Neutrophil (primary cell): ENCODE data around the gene KRT36.

ENCODE experiments used
- H3K27ac ChIP-seq: fragments of 200-600 bp; sonication (generic); 2 replicates; pipeline ENCODE4 v1.5.1; 2016; ENCODE audit warnings: mild to moderate bottlenecking, moderate library complexity
- H3K27me3 ChIP-seq: fragments of 200-600 bp; sonication (generic); 2 replicates; pipeline ENCODE4 v1.6.0; 2016; ENCODE audit warnings: mild to moderate bottlenecking
- H3K36me3 ChIP-seq: fragments of 200-600 bp; sonication (generic); 2 replicates; pipeline ENCODE4 v1.5.1; 2017
- H3K4me1 ChIP-seq, 2 experiments: fragments of 200-600 bp in 1 of 2; sonication (generic) in 1 of 2; 1 replicate in 1 of 2; 2 replicates in 1 of 2; pipeline versions ENCODE4 v1.5.1 to v1.6.1; 2013 to 2016; ENCODE audit warnings: low read depth in 1 of 2, low read length in 1 of 2, mild to moderate bottlenecking in 1 of 2, moderate library complexity in 1 of 2; ENCODE audit not compliant: control insufficient read depth in 1 of 2, insufficient read depth in 1 of 2
- H3K4me3 ChIP-seq, 2 experiments: fragments of 200-600 bp in 1 of 2; sonication (generic) in 1 of 2; 1 replicate in 1 of 2; 2 replicates in 1 of 2; pipeline ENCODE4 v1.5.1; 2013 to 2016; ENCODE audit warnings: low read depth in 1 of 2, low read length in 1 of 2, mild to moderate bottlenecking in 1 of 2, moderate library complexity in 1 of 2
- H3K9me3 ChIP-seq: fragments of 200-600 bp; sonication (generic); 2 replicates; pipeline ENCODE4 v1.5.1; 2016
- TF ChIP-seq, protein P1 (sequence below): fragments of 200-600 bp; sonication (generic); IDR thresholded peaks from 2 replicates; pipeline ENCODE4 v1.5.1; 2016; ENCODE audit warnings: antibody characterized with exemption

The KRT36 gene

GRCh38 chr17:41449008-41449407, 40.7 kb downstream of the KRT36 start:
- TF ChIP-seq, protein P1, sequence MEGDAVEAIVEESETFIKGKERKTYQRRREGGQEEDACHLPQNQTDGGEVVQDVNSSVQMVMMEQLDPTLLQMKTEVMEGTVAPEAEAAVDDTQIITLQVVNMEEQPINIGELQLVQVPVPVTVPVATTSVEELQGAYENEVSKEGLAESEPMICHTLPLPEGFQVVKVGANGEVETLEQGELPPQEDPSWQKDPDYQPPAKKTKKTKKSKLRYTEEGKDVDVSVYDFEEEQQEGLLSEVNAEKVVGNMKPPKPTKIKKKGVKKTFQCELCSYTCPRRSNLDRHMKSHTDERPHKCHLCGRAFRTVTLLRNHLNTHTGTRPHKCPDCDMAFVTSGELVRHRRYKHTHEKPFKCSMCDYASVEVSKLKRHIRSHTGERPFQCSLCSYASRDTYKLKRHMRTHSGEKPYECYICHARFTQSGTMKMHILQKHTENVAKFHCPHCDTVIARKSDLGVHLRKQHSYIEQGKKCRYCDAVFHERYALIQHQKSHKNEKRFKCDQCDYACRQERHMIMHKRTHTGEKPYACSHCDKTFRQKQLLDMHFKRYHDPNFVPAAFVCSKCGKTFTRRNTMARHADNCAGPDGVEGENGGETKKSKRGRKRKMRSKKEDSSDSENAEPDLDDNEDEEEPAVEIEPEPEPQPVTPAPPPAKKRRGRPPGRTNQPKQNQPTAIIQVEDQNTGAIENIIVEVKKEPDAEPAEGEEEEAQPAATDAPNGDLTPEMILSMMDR: no peak
- no peaks in the 10 kb centered on the region for H3K36me3 ChIP-seq
- peaks cover 0 to 6% of the 10 kb centered on the region in 2 experiments for H3K4me1 ChIP-seq
- no peak overlapping the region for H3K4me3 ChIP-seq
- H3K9me3 ChIP-seq: no peaks in the 10 kb centered on the region
- peaks cover 26% of the 10 kb centered on the region for H3K27me3 ChIP-seq
- H3K27ac ChIP-seq: no peak overlapping the region

- Histone ChIP-seq H3K4me3 (no peak overlapping the region), H3K4me1 (peaks cover 0 to 6% of the 10 kb centered on the region in 2 experiments), H3K27ac (no peak overlapping the region), H3K9me3 (no peaks in the 10 kb centered on the region), H3K36me3 (no peaks in the 10 kb centered on the region), H3K27me3 (peaks cover 31% of the 10 kb centered on the region)
- TF ChIP-seq, protein P1: no peak
Measured at GRCh38 chr17:41448506-41448905, 41.2 kb downstream of the KRT36 start.

GRCh38 chr17:41446806-41447205, 42.9 kb downstream of the KRT36 start:
- H3K4me1 ChIP-seq: peaks cover 0 to 6% of the 10 kb centered on the region in 2 experiments
- peaks cover 37% of the 10 kb centered on the region for H3K27me3 ChIP-seq
- no peaks in the 10 kb centered on the region for H3K9me3 ChIP-seq
- TF ChIP-seq, protein P1: no peak
- no peak overlapping the region for H3K4me3 ChIP-seq
- no peaks in the 10 kb centered on the region for H3K36me3 ChIP-seq
- no peak overlapping the region for H3K27ac ChIP-seq

DNA sequence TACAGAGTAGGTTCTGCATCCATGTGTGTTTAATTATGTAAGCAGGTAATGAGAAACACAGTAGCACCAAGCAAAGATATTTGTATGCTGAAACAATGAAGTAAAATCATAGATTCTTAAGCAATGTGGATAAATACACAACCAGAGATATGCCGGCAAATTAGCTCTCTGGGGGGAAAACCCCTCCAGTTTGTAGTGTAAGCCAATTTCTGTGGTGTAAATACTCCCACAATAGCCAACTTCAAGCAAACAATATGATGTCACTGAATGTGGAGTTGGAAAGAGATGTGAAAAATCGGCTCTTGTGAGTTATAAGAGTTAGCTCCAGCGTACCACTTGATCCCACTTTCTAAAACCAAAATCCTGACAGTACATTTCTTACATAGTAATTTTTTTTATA, 45.1 kb downstream of the KRT36 start:
- Histone ChIP-seq H3K4me3 (no peak overlapping the region), H3K27ac (no peak overlapping the region), H3K4me1 (peaks cover under 1 to 14% of the 10 kb centered on the region in 2 experiments), H3K36me3 (no peaks in the 10 kb centered on the region), H3K9me3 (no peaks in the 10 kb centered on the region), H3K27me3 (peaks cover 34% of the 10 kb centered on the region)
- TF ChIP-seq, protein P1: no peak

DNA sequence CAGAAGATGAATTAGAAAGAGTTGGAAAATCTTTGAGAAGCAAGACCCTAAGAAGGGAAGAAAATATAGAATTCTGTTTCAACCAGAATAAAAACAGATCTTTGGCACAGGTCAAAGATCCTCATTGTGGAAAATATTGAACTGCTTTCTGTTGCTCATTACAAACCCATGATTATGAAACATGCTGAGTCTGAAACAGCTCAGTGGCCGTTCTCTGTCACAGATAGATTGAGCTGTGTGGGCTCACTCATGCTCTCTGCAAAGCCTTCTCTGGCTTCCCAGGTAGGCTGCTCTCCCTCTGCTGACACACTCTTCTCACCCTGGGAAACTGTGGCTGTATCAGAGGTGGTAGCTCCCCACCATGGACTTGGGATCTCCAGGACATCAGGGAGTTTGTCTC, 45.5 kb downstream of the KRT36 start:
- no peak overlapping the region for H3K27ac ChIP-seq
- H3K9me3 ChIP-seq: no peaks in the 10 kb centered on the region
- no peak overlapping the region for H3K4me3 ChIP-seq
- H3K36me3 ChIP-seq: no peaks in the 10 kb centered on the region
- TF ChIP-seq, protein P1: no peak
- peaks cover 34% of the 10 kb centered on the region for H3K27me3 ChIP-seq
- H3K4me1 ChIP-seq: peaks cover 5 to 18% of the 10 kb centered on the region in 2 experiments

DNA sequence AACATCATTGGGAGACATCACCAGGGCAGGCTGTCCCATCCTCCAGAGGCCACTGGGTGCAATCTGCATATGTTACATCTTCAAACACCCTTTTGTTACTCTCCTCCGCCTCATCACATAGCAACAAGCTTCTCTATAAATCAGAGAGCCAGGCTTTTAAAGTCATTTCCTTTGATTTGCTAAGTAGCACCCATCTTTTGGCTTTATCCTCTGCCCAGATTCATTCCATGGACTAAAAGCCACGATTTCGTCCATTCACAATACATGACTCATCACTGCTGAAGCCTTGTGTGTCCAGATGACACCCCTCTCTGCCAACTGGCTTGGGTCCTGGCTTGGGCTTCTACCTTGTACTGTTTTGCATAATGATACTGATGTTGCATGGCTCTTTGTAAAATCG, 47.0 kb downstream of the KRT36 start:
- Histone ChIP-seq H3K27ac (no peak overlapping the region), H3K4me1 (peaks cover 5 to 25% of the 10 kb centered on the region in 2 experiments), H3K36me3 (no peaks in the 10 kb centered on the region), H3K4me3 (no peak overlapping the region), H3K9me3 (no peaks in the 10 kb centered on the region), H3K27me3 (peaks cover 34% of the 10 kb centered on the region)
- TF ChIP-seq, protein P1: no peak
